ENCODE data around the gene CSTF3. TPM values are rescaled to one million over a fixed set of nuclear protein-coding genes. Genes with fewer than 3 reads are reported as not detected.

The CSTF3 gene
- total and polyA plus RNA-seq, 2 of the 4 experiments (the other 2 are of a cell fraction) = 14.5 to 23.4 TPM

GRCh38 chr11:33195462-33196173 lies 34.3 kb upstream of the CSTF3 start:
- no peaks in the 10 kb centered on the region; the same call in 1 of the 2 replicates for H3K9me1 ChIP-seq (ENCODE audit: insufficient read depth, low read length)
- H4K20me1 ChIP-seq (ENCODE audit: insufficient read depth, low read length) = no peaks in the 10 kb centered on the region; the same call in 1 of the 2 replicates
- no peaks in the 10 kb centered on the region for H3K27me3 ChIP-seq (ENCODE audit: control insufficient read depth, insufficient read depth, low read length)
- H3K18ac ChIP-seq (ENCODE audit: low read depth, low read length) = peak overlapping the region; percentile 87
- H3K56ac ChIP-seq (ENCODE audit: extremely low read depth, insufficient read depth, low read length) = no peak overlapping the region
- no peak overlapping the region for H3K23ac ChIP-seq (ENCODE audit: low read depth, low read length)
- POLR2A ChIA-PET (ENCODE audit: unreplicated experiment) = interaction anchor here (0.6 kb wide), 1 partner anchor 559 kb away, joined by 4 read pairs; no protein-coding TSS in a partner anchor
- H4K8ac ChIP-seq (ENCODE audit: low read depth in 2 of 2, low read length in 2 of 2) = peak overlapping the region; percentile 49 to 55
- peak overlapping the region; percentile 46 for H3K9ac ChIP-seq (ENCODE audit: low read depth, low read length)
- peaks cover 0 to 4% of the 10 kb centered on the region in 2 experiments; a peak in 1 of 4 replicates for H3K79me1 ChIP-seq (ENCODE audit: low read depth in 1 of 2, low read length in 2 of 2)
- H3K27ac ChIP-seq (ENCODE audit: insufficient read depth, low read length) = peak overlapping the region; percentile 68; the same call in 1 of the 2 replicates
- dilution Hi-C loops (cut with HindIII; ENCODE audit: low sequenced_read_pairs, unreplicated experiment) = no loop called here
- H4K5ac ChIP-seq (ENCODE audit: low read depth, low read length) = peak overlapping the region; percentile 69
- no TSS peak for BruUV-seq (replicated peaks)
- H2AK9ac ChIP-seq (replicated peaks; ENCODE audit: low read depth, low read length, poor library complexity) = no peak overlapping the region
- 0 out of 2 replicates have a peak overlapping the region, but pooled peaks have one; percentile 1 for H3K14ac ChIP-seq (replicated peaks; ENCODE audit: low read depth, low read length)
- 50% methylated on average over 1 of the region's 4 CpGs; no CpG with 5 or more reads in 1 of the 2 experiments for WGBS, 2 experiments (ENCODE audit: extremely low coverage in 2 of 2, insufficient read length in 1 of 2)
- H3K4me2 ChIP-seq (ENCODE audit: low read depth, low read length) = peak overlapping the region; percentile 39
- H3K4ac ChIP-seq (ENCODE audit: low read depth, low read length) = peak overlapping the region; percentile 6; the same call in 1 of the 2 replicates
- no peak overlapping the region for H2AFZ ChIP-seq (replicated peaks; ENCODE audit: low read length, poor library complexity)
- in situ Hi-C loops (cut with MboI; ENCODE audit: low sequenced_read_pairs) = no loop called here
- peak overlapping the region; percentile 9 for H2BK120ac ChIP-seq (ENCODE audit: low read depth, low read length)
- H3K9me3 ChIP-seq (ENCODE audit: control insufficient read depth, insufficient read depth, low read length) = no peaks in the 10 kb centered on the region
- H4K91ac ChIP-seq (ENCODE audit: insufficient read depth, low read depth, low read length) = peak overlapping the region; percentile 32
- H3K4me3 ChIP-seq (ENCODE audit: insufficient read depth, low read depth, low read length) = no peak overlapping the region
- peak; percentile 67 for DNase-seq
- H2BK20ac ChIP-seq (ENCODE audit: low read depth, low read length) = peak overlapping the region; percentile 47
- H2AK5ac ChIP-seq (ENCODE audit: low read depth, low read length) = no peak overlapping the region
- peak overlapping the region; percentile 61; the same call in 1 of the 3 replicates for H2BK15ac ChIP-seq (ENCODE audit: low read depth, low read length)
- intact Hi-C loops (cut with micrococcal nuclease) = loop anchor here (5.0 kb wide), 1 partner anchor 42 kb away; no protein-coding TSS in a partner anchor
- H3K36me3 ChIP-seq (ENCODE audit: control insufficient read depth, insufficient read depth, low read length) = no peaks in the 10 kb centered on the region
- TF ChIP-seq CEBPB (IDR thresholded peaks at IDR 0.05; ENCODE audit: low read depth, low read length) = peak; percentile 67
- no peak for TF ChIP-seq USF2 (IDR thresholded peaks at IDR 0.05; ENCODE audit: low read depth, low read length)
- peaks cover 17% of the 10 kb centered on the region for H3K4me1 ChIP-seq (ENCODE audit: control insufficient read depth, insufficient read depth, low read length)
- ATAC-seq (ENCODE audit: low read depth) = peak; percentile 34; the same call in 1 of the 2 replicates
- CTCF ChIA-PET = interaction anchor here (0.7 kb wide), 1 partner anchor 14 kb away, joined by 3 read pairs; no protein-coding TSS in a partner anchor
- peak overlapping the region; percentile 68 for H2BK5ac ChIP-seq (ENCODE audit: low read depth, low read length, poor library complexity, severe bottlenecking)
